Gastrocnemius medialis (tissue), 4 donors: ENCODE measurements around the gene TMEM107. TPM values are rescaled to one million over a fixed set of nuclear protein-coding genes. Genes with fewer than 3 reads are reported as not detected.

Experiments
- ATAC-seq, 2 donors: fragments of 150-250 bp; one replicate each; pipeline ENCODE4 v1.9.1; 2016
- DNase-seq, 2 donors: peaks; one replicate each; pipeline ENCODE4 v3.0.0-alpha.2; 2019
- H3K27ac ChIP-seq, 4 donors: fragments of 200-600 bp; sonication (generic); 1 replicate in 1 of 4; 2 replicates in 3 of 4; pipeline ENCODE4 v1.5.1; 2016 to 2018; ENCODE audit warnings: mild to moderate bottlenecking in 2 of 4, moderate library complexity in 1 of 4
- H3K27me3 ChIP-seq, 3 donors: fragments of 200-600 bp; sonication (generic) in 2 of 3; 1 replicate in 1 of 3; 2 replicates in 2 of 3; pipeline versions ENCODE4 v1.5.1 to v1.6.0; 2016 to 2019; ENCODE audit warnings: mild to moderate bottlenecking in 1 of 3, moderate library complexity in 1 of 3
- H3K36me3 ChIP-seq, 2 donors: fragments of 200-600 bp; sonication (generic) in 1 of 2; one replicate each; pipeline ENCODE4 v1.5.1; 2017 to 2018
- H3K4me1 ChIP-seq, 2 donors: fragments of 200-600 bp; sonication (generic) in 1 of 2; one replicate each; pipeline ENCODE4 v1.5.1; 2016 to 2017; ENCODE audit warnings: mild to moderate bottlenecking in 2 of 2
- H3K4me3 ChIP-seq, 4 donors: fragments of 200-600 bp; sonication (generic) in 3 of 4; 1 replicate in 1 of 4; 2 replicates in 3 of 4; pipeline ENCODE4 v1.5.1; 2016 to 2019; ENCODE audit warnings: mild to moderate bottlenecking in 2 of 4
- H3K9me3 ChIP-seq, 3 donors: fragments of 200-600 bp; sonication (generic) in 2 of 3; 1 replicate in 1 of 3; 2 replicates in 2 of 3; pipeline ENCODE4 v1.5.1; 2016 to 2019
- POLR2A ChIP-seq, 2 donors: fragments of 450-650 bp; IDR thresholded peaks; one replicate each; pipeline ENCODE4 v1.6.1; 2017; ENCODE audit warnings: antibody characterized with exemption in 2 of 2, mild to moderate bottlenecking in 2 of 2, moderate library complexity in 2 of 2
- in situ Hi-C, 4 donors: fragments of 200-750 bp; cut with MboI; loops; one replicate each; pipeline versions ENCODE4 v1.15.0 to v1.8.0; 2017; ENCODE audit warnings: low sequenced_read_pairs in 4 of 4
- intact Hi-C: fragments of 100-400 bp; cut with DNase I; formaldehyde crosslinking; loops from one replicate; pipeline ENCODE4 v1.15.1; 2023; ENCODE audit warnings: low total_unique reads
- total RNA-seq, 4 donors: library from RNA; depleted of rRNA; stranded (reverse); fragments of >200 nt; gene quantifications; one replicate each; pipeline versions ENCODE4 v1.1.0 to v1.2.3, GENCODE V29; 2016
- TF ChIP-seq, protein P1 (sequence below), 5 experiments: fragments of 450-650 bp in 3 of 5; fragments of 200-600 bp in 2 of 5; sonication (generic) in 2 of 5; IDR thresholded peaks in 4 of 5; conservative IDR thresholded peaks in 1 of 5; 1 replicate in 4 of 5; 2 replicates in 1 of 5; pipeline ENCODE4 v1.5.1; 2016 to 2019; ENCODE audit warnings: antibody characterized with exemption in 5 of 5, mild to moderate bottlenecking in 3 of 5, moderate library complexity in 3 of 5

The TMEM107 gene
- total RNA-seq, 4 donors from 2014 or later, result 0.75 to 5.7 (median 3.1) TPM

DNA sequence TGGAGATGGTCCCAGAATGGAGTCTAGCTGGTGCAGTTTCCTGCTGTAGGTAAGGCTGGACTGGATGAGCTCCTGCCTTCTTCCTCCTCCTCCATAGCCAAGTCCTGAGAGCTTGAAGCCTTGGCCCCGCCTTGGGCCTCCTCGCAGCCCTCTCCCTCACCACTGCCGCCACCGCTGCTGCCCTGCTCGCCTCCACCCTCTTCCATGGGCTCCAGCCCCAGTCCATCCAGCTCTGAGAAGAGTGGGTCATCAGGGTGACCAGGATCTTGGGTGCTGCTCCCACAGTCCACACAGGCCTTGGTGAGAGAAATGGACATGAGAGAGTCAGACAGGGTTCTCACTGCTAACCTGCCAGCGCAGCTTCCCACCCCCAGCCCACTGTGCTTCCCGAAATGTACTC, 35.1 kb downstream of the TMEM107 start:
- peak in 1 of 2 donors; percentile 62 for DNase-seq

DNA sequence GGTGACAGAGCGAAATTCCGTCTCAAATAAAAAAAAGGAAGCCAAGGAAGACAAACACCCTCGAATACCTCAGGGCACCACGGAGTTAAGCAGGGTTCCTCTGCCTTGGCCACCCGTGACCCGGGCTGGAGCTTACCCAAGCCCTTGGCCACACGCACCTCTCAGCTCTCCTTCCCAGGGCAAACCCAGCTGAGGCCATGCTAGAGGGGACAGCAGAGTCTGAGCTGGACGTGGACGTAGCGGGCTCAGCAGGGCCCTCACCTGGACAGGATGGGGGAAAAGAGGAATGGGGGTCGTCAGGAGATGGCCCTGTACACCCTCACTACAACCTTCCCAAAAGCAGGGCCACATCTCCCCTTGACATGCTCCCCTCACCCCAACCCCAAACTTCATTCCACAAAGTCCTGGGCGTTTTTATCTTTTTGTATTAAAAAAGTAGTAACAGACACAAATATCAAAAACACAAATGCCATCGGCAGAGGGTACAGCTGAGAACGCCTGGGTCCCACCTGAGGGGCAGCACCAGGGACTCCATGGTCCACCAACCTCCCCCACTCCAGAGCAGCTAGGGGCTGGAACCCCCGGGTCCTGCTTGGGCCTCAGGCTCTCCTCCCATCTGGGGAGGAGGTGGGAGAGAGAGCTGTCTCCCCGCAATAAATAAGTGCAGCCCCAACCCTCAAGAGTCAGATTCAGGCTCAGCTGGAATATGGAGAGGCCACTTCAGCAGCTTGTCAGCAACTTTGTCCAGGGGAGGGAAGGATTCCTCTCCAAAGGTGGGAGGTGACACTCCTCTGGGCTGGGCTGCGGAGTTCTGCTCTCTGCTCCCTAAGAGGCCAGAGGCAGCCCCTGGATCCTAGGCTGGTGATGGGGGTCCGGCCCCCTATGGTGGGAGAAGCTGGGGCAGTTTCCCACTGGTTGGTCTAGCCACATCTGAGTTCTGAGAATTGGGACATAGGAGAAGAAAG, 35.8 kb downstream of the TMEM107 start:
- H3K4me3 ChIP-seq, result no peak overlapping the region
- in situ Hi-C loops (no loop called here), intact Hi-C loops (loop anchor here (1.0 kb wide), 1 partner anchor 10 kb away; no protein-coding TSS in a partner anchor)
- H3K27ac ChIP-seq, result peak overlapping the region; percentile 84 to 100 (median 100)
- H3K4me1 ChIP-seq, result peaks cover 29 to 49% of the 10 kb centered on the region in 2 donors
- peak in 1 of 2 donors; percentile 72 for DNase-seq
- peak in 1 of 2 donors; percentile 7 for ATAC-seq
- H3K27me3 ChIP-seq, result no peaks in the 10 kb centered on the region
- no peaks in the 10 kb centered on the region for H3K9me3 ChIP-seq
- peaks cover 3 to 59% of the 10 kb centered on the region in 2 donors for H3K36me3 ChIP-seq
- TF ChIP-seq, protein P1, sequence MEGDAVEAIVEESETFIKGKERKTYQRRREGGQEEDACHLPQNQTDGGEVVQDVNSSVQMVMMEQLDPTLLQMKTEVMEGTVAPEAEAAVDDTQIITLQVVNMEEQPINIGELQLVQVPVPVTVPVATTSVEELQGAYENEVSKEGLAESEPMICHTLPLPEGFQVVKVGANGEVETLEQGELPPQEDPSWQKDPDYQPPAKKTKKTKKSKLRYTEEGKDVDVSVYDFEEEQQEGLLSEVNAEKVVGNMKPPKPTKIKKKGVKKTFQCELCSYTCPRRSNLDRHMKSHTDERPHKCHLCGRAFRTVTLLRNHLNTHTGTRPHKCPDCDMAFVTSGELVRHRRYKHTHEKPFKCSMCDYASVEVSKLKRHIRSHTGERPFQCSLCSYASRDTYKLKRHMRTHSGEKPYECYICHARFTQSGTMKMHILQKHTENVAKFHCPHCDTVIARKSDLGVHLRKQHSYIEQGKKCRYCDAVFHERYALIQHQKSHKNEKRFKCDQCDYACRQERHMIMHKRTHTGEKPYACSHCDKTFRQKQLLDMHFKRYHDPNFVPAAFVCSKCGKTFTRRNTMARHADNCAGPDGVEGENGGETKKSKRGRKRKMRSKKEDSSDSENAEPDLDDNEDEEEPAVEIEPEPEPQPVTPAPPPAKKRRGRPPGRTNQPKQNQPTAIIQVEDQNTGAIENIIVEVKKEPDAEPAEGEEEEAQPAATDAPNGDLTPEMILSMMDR (IDR thresholded peaks at IDR 0.05 in 4 of 5, conservative IDR thresholded peaks at IDR 0.05 in 1 of 5), result no peak
- TF ChIP-seq POLR2A (IDR thresholded peaks at IDR 0.05), result peak in 1 of 2 donors; percentile 2

More for the DNA sequence above, 35.1 kb downstream of the TMEM107 start:
- peaks cover 9 to 66% of the 10 kb centered on the region in 2 donors for H3K36me3 ChIP-seq
- peak overlapping the region; percentile 84 to 100 (median 100) for H3K27ac ChIP-seq
- H3K4me3 ChIP-seq, result no peak overlapping the region
- peaks cover 31 to 53% of the 10 kb centered on the region in 2 donors for H3K4me1 ChIP-seq
- intact Hi-C loops (loop anchor here (1.0 kb wide), 1 partner anchor 9 kb away; no protein-coding TSS in a partner anchor), in situ Hi-C loops (no loop called here)
- TF ChIP-seq, protein P1 (IDR thresholded peaks at IDR 0.05 in 4 of 5, conservative IDR thresholded peaks at IDR 0.05 in 1 of 5), result no peak
- TF ChIP-seq POLR2A (IDR thresholded peaks at IDR 0.05), result no peak
- H3K9me3 ChIP-seq, result no peaks in the 10 kb centered on the region
- no peak for ATAC-seq
- H3K27me3 ChIP-seq, result no peaks in the 10 kb centered on the region

DNA sequence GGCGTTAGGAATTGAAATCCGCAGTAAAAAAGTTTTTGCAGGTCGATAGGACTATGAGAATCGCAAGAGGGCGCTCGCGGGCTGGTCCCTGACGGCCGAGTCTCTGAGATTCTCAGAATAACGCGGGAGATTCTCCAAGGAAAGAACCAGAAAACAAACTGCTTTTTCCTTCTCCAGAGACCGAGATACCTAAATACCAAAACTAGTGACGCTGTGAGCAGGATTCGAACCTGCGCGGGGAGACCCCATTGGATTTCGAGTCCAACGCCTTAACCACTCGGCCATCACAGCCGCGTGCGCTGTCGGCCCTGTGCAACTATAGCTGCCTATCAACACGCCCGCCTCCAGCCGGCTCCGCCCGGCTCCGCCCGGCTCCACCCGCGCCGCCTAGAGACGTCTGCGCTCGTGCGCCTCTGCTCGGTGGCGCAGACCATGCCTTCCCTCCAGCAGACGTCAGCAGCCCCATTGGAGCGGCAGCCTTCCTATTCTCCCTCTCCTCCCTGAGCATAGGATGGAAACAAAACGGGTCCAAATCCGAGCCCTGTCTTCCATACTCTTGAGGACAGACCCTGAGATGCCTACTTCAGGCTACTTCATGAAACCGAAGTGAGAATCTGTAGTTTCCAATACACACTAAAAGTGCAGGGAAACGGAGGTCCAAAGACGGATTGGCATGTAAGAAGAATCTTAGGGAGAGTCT, 37.4 kb downstream of the TMEM107 start:
- peaks cover 3 to 44% of the 10 kb centered on the region in 2 donors for H3K36me3 ChIP-seq
- no peaks in the 10 kb centered on the region for H3K27me3 ChIP-seq
- H3K4me3 ChIP-seq, result peak overlapping the region; percentile 2 to 23 (median 2)
- in situ Hi-C loops (no loop called here), intact Hi-C loops (loop anchor here (1.0 kb wide), 1 partner anchor 19 kb away; no protein-coding TSS in a partner anchor)
- TF ChIP-seq POLR2A (IDR thresholded peaks at IDR 0.05), result peak; percentile 64 to 78
- TF ChIP-seq, protein P1 (IDR thresholded peaks at IDR 0.05 in 4 of 5, conservative IDR thresholded peaks at IDR 0.05 in 1 of 5), result peak; percentile 88 to 93 (median 89)
- H3K4me1 ChIP-seq, result peaks cover 29 to 47% of the 10 kb centered on the region in 2 donors
- H3K9me3 ChIP-seq, result no peaks in the 10 kb centered on the region
- DNase-seq (peak; percentile 82 to 93), ATAC-seq (peak; percentile 66 to 74)
- H3K27ac ChIP-seq, result peak overlapping the region; percentile 84 to 100 (median 100)

DNA sequence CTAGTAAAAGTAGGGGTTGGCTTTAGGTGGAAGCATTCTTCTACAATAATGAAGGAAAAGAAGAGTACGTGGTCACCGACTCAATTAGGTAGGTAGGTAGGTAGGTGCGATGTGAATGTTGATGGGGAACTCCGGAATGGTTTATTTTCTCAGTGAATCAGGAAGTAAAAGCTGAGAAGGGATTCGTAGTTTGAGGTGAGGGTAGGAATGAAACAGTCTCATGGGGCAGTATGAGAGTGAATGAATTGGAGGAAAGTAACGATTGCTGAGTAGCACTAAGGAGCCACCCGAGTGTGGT, 37.9 kb downstream of the TMEM107 start:
- Histone ChIP-seq H3K9me3 (no peaks in the 10 kb centered on the region), H3K4me1 (peaks cover 29 to 42% of the 10 kb centered on the region in 2 donors), H3K27ac (peak overlapping the region; percentile 84 to 100 (median 100)), H3K4me3 (peak overlapping the region in 1 of 4 donors; percentile 2), H3K27me3 (no peaks in the 10 kb centered on the region), H3K36me3 (peaks cover 3 to 39% of the 10 kb centered on the region in 2 donors)
- intact Hi-C loops (no loop called here), in situ Hi-C loops (no loop called here)
- ATAC-seq, result no peak
- TF ChIP-seq POLR2A (IDR thresholded peaks at IDR 0.05), result no peak
- TF ChIP-seq, protein P1 (IDR thresholded peaks at IDR 0.05 in 4 of 5, conservative IDR thresholded peaks at IDR 0.05 in 1 of 5), result no peak
- no peak for DNase-seq
